B cell (primary cell): ENCODE results near the gene YRDC. TPM values are rescaled to one million over a fixed set of nuclear protein-coding genes. Genes with fewer than 3 reads are reported as not detected.
A peak's percentile ranks its signal among the peaks of the same experiment; 100 is the strongest.

ENCODE experiments used
- ATAC-seq: fragments of 200-7000 bp; cut with Tn5 transposase; one replicate; pipeline ENCODE4 v1.10.0; 2021; ENCODE audit warnings: low read depth, mild to moderate bottlenecking, moderate number of reproducible peaks, moderate library complexity
- CTCF ChIA-PET: fragments of 350-600 bp; sonication (Branson Sonifier 250); formaldehyde crosslinking; loops from one replicate; lab custom pipeline; 2021; ENCODE audit warnings: antibody characterized with exemption, inconsistent platforms; lab: Charles Lee
- POLR2A ChIA-PET: fragments of 350-600 bp; sonication (Branson Sonifier 250); formaldehyde crosslinking; loops from one replicate; lab custom pipeline; 2021; ENCODE audit warnings: antibody characterized with exemption; lab: Charles Lee
- DNase-seq: peaks from one replicate; pipeline ENCODE4 v3.0.0; 2013
- H2AFZ ChIP-seq: 2 replicates; pipeline ENCODE4 v1.6.1; 2012; ENCODE audit warnings: mild to moderate bottlenecking, low read depth, low read length; ENCODE audit not compliant: insufficient read depth, poor library complexity, severe bottlenecking
- H3K27ac ChIP-seq, 2 donors: 1 replicate in 1 of 2; 2 replicates in 1 of 2; pipeline ENCODE4 v1.5.1; 2012 to 2013; ENCODE audit warnings: low read length in 2 of 2, mild to moderate bottlenecking in 2 of 2, moderate library complexity in 1 of 2
- H3K27me3 ChIP-seq, 4 experiments: fragments of 200-600 bp in 1 of 4; sonication (generic) in 1 of 4; replicated peaks in 1 of 4; 1 replicate in 2 of 4; 2 replicates in 2 of 4; pipeline versions ENCODE4 v1.6.1 to v1.7.0; 2013 to 2016; ENCODE audit warnings: low read length in 3 of 4, mild to moderate bottlenecking in 2 of 4, mixed read lengths in 1 of 4, moderate library complexity in 1 of 4; ENCODE audit not compliant: insufficient read depth in 4 of 4, control insufficient read depth in 3 of 4; ENCODE audit errors: control extremely low read depth in 1 of 4
- H3K36me3 ChIP-seq, 2 experiments: replicated peaks in 1 of 2; 1 replicate in 1 of 2; 2 replicates in 1 of 2; pipeline versions ENCODE4 v1.6.1 to v1.7.1; 2013; ENCODE audit warnings: low read length in 1 of 2; ENCODE audit not compliant: insufficient read depth in 2 of 2, control insufficient read depth in 1 of 2; ENCODE audit errors: control extremely low read depth in 1 of 2, extremely low read depth in 1 of 2
- H3K4me1 ChIP-seq, 2 donors: fragments of 200-600 bp in 1 of 2; sonication (generic) in 1 of 2; 1 replicate in 1 of 2; 2 replicates in 1 of 2; pipeline versions ENCODE4 v1.5.1 to v1.6.1; 2013 to 2017; ENCODE audit warnings: low read length in 2 of 2; ENCODE audit not compliant: control insufficient read depth in 2 of 2, insufficient read depth in 2 of 2
- H3K4me2 ChIP-seq: replicated peaks from 2 replicates; pipeline ENCODE3; 2012; ENCODE audit warnings: mild to moderate bottlenecking, low read depth, low read length; ENCODE audit not compliant: poor library complexity, severe bottlenecking
- H3K4me3 ChIP-seq, 5 experiments: fragments of 200-600 bp in 1 of 5; sonication (generic) in 1 of 5; 1 replicate in 3 of 5; 2 replicates in 2 of 5; pipeline versions ENCODE4 v1.5.1 to v1.7.0; 2011 to 2016; ENCODE audit warnings: low read length in 4 of 5, mild to moderate bottlenecking in 4 of 5, low read depth in 2 of 5, control low read depth in 1 of 5, moderate library complexity in 1 of 5; ENCODE audit not compliant: insufficient read depth in 1 of 5; ENCODE audit errors: control extremely low read depth in 1 of 5, extremely low read depth in 1 of 5
- H3K79me2 ChIP-seq: fragments of 200-600 bp; sonication (generic); one replicate; pipeline ENCODE4 v1.6.0; 2016; ENCODE audit warnings: low read length; ENCODE audit not compliant: control insufficient read depth, insufficient read depth
- H3K9ac ChIP-seq: fragments of 200-600 bp; sonication (generic); 2 replicates; pipeline ENCODE4 v1.6.1; 2017; ENCODE audit warnings: mild to moderate bottlenecking, low read length, moderate library complexity
- H3K9me3 ChIP-seq, 3 donors: one replicate each; pipeline versions ENCODE4 v1.6.1 to v1.7.1; 2013; ENCODE audit warnings: low read length in 2 of 3; ENCODE audit not compliant: control insufficient read depth in 2 of 3, insufficient read depth in 1 of 3; ENCODE audit errors: control extremely low read depth in 1 of 3
- H4K20me1 ChIP-seq: 2 replicates; pipeline ENCODE4 v1.6.0; 2012; ENCODE audit warnings: mild to moderate bottlenecking, low read length; ENCODE audit not compliant: insufficient read depth, control insufficient read depth, poor library complexity, severe bottlenecking
- H3K27ac Mint-ChIP-seq: one replicate; pipeline ENCODE4 v1.8.0; 2021; ENCODE audit warnings: mixed read lengths
- H3K27me3 Mint-ChIP-seq: one replicate; pipeline ENCODE4 v1.8.0; 2021; ENCODE audit warnings: mixed read lengths
- H3K4me1 Mint-ChIP-seq: one replicate; pipeline ENCODE4 v1.8.0; 2021; ENCODE audit warnings: mixed read lengths
- H3K4me3 Mint-ChIP-seq: one replicate; pipeline ENCODE4 v1.8.0; 2021; ENCODE audit warnings: mixed read lengths
- H3K9me3 Mint-ChIP-seq: one replicate; pipeline ENCODE4 v1.8.0; 2022; ENCODE audit warnings: mixed read lengths; ENCODE audit not compliant: insufficient read depth
- CTCF ChIP-seq: fragments of 200-600 bp; IDR thresholded peaks from one replicate; pipeline ENCODE4 v1.8.0; 2022; ENCODE audit warnings: antibody characterized with exemption, mild to moderate bottlenecking
- EZH2 ChIP-seq: IDR thresholded peaks from 2 replicates; pipeline ENCODE4 v1.6.1; 2012; ENCODE audit warnings: borderline replicate concordance, low read depth, mild to moderate bottlenecking, moderate library complexity, low read length; ENCODE audit not compliant: insufficient read depth, poor library complexity, severe bottlenecking
- WGBS: methylation state at CpG from one replicate; pipeline ENCODE4 v1.1.5; 2013; ENCODE audit warnings: missing lambda C conversion rate; ENCODE audit not compliant: insufficient coverage; 5-methylcytosine and 5-hydroxymethylcytosine counted together
- intact Hi-C: fragments of 100-400 bp; cut with micrococcal nuclease; formaldehyde crosslinking; loops from one replicate; pipeline ENCODE4 v1.10.0; 2022
- polyA plus RNA-seq: library from polyadenylated mRNA; depleted of rRNA; stranded (reverse); fragments of >200 nt; gene quantifications from 2 replicates; pipeline ENCODE4 v1.2.3, GENCODE V29; 2012
- total RNA-seq, 2 donors: library from RNA; stranded (reverse); fragments of 120-200 nt in 1 of 2; gene quantifications; 1 replicate in 1 of 2; 2 replicates in 1 of 2; pipeline versions ENCODE4 v1.2.3 to v1.2.4, GENCODE V29; 2013 to 2022

The YRDC gene
- total and polyA plus RNA-seq, 2 donors (not counting 1 experiment from before 2014, with no cell fraction given) = 12.5 to 16.7 TPM

- peak overlapping the region; percentile 93 for H3K4me2 ChIP-seq
- H3K4me3 ChIP-seq = peak overlapping the region in 1 of 5 experiments; percentile 66
- Mint-ChIP-seq H3K27ac (no peak overlapping the region), H3K4me3 (peak overlapping the region; percentile 85), H3K4me1 (peaks cover 18% of the 10 kb centered on the region), H3K9me3 (no peaks in the 10 kb centered on the region), H3K27me3 (peaks cover 9% of the 10 kb centered on the region)
- no peak for TF ChIP-seq EZH2
- TF ChIP-seq CTCF = no peak
- intact Hi-C loops = loop anchor here (2.0 kb wide), 1 partner anchor 15 kb away; no protein-coding TSS in a partner anchor
- peak overlapping the region; percentile 84 for H2AFZ ChIP-seq
- H3K9ac ChIP-seq = no peak overlapping the region
- no peak overlapping the region for H3K27ac ChIP-seq
- ChIA-PET CTCF (no interaction called here), POLR2A (no interaction called here)
- no peaks in the 10 kb centered on the region for H3K9me3 ChIP-seq
- peaks cover 0 to 11% of the 10 kb centered on the region in 2 experiments for H3K36me3 ChIP-seq
- DNase-seq (peak; percentile 47), ATAC-seq (no peak)
- WGBS = 47% methylated on average over 19 of the region's 22 CpGs
- peaks cover 15 to 18% of the 10 kb centered on the region in 2 donors for H3K4me1 ChIP-seq
- peaks cover 0 to 16% (median under 1%) of the 10 kb centered on the region in 4 experiments for H3K27me3 ChIP-seq
- peaks cover 11% of the 10 kb centered on the region for H4K20me1 ChIP-seq
- H3K79me2 ChIP-seq = no peaks in the 10 kb centered on the region
Measured at GRCh38 chr1:37795340-37796125, 12.5 kb downstream of the YRDC start.
